NB4 (cell line): Measurements from ENCODE around the gene NDUFS2.
"Not testable (repeated sequence)": the region's sequence is repeated elsewhere in the genome, so short reads cannot be mapped to it uniquely, and the experiment has no call there.

ENCODE experiments used
- DNase-seq: peaks from one replicate; pipeline ENCODE4 v3.0.0; 2010; ENCODE audit warnings: low read depth
- H3K4me3 ChIP-seq: one replicate; pipeline ENCODE4 v1.5.1; 2011; ENCODE audit warnings: mild to moderate bottlenecking, low read depth, low read length, moderate library complexity
- MYC ChIP-seq: IDR thresholded peaks from 2 replicates; pipeline ENCODE4 v1.6.1; 2011; ENCODE audit warnings: low read depth, low read length
- POLR2A ChIP-seq: IDR thresholded peaks from 2 replicates; pipeline ENCODE4 v1.6.1; 2011; ENCODE audit warnings: mild to moderate bottlenecking; ENCODE audit not compliant: insufficient read length; ENCODE audit errors: extremely low read depth
- TF ChIP-seq, protein P1 (sequence below): IDR thresholded peaks from one replicate; pipeline ENCODE4 v1.5.1; 2012; ENCODE audit warnings: low read depth, low read length
- TF ChIP-seq, protein P2 (sequence below): IDR thresholded peaks from 2 replicates; pipeline ENCODE4 v1.6.1; 2011; ENCODE audit warnings: low read depth, low read length

NDUFS2 gene

DNA sequence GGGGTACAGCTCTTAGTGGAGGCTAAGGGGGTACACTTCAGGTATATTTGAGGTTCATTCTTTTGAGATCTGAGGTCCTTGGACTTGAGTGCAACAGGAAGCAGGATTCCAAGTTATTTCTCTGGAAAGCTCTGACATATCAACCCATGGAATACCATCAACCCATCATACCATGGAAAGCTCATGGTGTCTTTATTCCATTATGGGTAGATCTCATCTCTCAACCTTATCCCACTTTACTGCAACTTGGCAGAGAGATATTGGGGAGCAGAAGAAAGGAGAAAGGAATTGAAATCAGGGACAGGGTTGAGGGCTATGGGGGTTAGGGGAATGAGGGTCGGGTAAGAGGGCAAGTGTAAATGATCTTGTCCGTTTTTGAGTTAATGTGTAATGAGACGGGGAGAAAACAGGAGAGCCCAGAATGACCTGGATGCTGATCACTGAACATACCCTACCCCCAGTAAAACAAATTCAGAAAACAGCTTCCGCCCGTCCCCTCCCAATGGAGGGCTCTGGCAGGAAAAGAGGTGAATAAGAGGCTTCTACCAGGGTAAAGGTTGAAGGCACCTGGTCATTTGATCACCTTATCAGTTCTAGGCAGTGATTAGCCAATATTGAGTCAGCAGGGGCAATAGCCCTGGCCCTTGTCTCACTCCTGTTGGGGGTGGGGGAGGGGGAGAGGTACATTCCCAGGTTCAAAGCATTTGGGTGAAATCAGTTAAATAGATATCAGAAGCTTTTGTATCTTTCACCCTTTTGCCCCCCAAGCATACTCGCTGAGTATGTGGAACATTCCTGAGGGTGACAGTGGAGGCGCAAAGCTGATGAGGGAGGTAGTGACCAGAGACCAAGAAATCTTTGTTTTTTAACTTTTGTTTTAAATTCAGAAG, 21.9 kb downstream of the NDUFS2 start:
- no peak for DNase-seq
- H3K4me3 ChIP-seq = no peak overlapping the region
- TF ChIP-seq POLR2A = no peak
- no peak for TF ChIP-seq MYC
- TF ChIP-seq, protein P1, sequence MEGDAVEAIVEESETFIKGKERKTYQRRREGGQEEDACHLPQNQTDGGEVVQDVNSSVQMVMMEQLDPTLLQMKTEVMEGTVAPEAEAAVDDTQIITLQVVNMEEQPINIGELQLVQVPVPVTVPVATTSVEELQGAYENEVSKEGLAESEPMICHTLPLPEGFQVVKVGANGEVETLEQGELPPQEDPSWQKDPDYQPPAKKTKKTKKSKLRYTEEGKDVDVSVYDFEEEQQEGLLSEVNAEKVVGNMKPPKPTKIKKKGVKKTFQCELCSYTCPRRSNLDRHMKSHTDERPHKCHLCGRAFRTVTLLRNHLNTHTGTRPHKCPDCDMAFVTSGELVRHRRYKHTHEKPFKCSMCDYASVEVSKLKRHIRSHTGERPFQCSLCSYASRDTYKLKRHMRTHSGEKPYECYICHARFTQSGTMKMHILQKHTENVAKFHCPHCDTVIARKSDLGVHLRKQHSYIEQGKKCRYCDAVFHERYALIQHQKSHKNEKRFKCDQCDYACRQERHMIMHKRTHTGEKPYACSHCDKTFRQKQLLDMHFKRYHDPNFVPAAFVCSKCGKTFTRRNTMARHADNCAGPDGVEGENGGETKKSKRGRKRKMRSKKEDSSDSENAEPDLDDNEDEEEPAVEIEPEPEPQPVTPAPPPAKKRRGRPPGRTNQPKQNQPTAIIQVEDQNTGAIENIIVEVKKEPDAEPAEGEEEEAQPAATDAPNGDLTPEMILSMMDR = no peak
- TF ChIP-seq, protein P2, sequence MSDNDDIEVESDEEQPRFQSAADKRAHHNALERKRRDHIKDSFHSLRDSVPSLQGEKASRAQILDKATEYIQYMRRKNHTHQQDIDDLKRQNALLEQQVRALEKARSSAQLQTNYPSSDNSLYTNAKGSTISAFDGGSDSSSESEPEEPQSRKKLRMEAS = no peak

GRCh38 chr1:161224695-161225087, 22.5 kb downstream of the NDUFS2 start:
- not testable (repeated sequence) for H3K4me3 ChIP-seq

DNA sequence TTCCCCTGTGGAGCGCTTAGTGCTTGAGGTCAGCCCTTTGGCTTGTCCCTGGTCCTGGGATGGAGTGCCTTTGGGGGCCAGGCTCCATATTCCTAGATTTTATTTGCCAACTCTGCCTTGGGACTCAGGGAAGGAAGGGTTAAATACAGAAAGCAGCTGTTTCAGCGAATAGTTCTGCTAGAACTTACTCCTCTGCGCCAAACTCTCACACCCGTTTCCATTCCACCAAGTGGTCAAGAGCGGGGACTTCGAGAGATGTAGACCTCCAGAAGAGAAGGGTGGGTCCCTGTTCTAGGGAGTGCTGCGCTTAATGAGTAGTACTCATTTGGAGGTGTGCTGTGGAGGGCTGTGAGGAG, 23.0 kb downstream of the NDUFS2 start:
- no peak for TF ChIP-seq POLR2A
- TF ChIP-seq, protein P1 = no peak
- no peak for TF ChIP-seq MYC
- TF ChIP-seq, protein P2 = no peak
- DNase-seq = no peak
- H3K4me3 ChIP-seq = no peak overlapping the region

More at GRCh38 chr1:161224695-161225087, 22.5 kb downstream of the NDUFS2 start:
- not testable (repeated sequence) for DNase-seq

DNA sequence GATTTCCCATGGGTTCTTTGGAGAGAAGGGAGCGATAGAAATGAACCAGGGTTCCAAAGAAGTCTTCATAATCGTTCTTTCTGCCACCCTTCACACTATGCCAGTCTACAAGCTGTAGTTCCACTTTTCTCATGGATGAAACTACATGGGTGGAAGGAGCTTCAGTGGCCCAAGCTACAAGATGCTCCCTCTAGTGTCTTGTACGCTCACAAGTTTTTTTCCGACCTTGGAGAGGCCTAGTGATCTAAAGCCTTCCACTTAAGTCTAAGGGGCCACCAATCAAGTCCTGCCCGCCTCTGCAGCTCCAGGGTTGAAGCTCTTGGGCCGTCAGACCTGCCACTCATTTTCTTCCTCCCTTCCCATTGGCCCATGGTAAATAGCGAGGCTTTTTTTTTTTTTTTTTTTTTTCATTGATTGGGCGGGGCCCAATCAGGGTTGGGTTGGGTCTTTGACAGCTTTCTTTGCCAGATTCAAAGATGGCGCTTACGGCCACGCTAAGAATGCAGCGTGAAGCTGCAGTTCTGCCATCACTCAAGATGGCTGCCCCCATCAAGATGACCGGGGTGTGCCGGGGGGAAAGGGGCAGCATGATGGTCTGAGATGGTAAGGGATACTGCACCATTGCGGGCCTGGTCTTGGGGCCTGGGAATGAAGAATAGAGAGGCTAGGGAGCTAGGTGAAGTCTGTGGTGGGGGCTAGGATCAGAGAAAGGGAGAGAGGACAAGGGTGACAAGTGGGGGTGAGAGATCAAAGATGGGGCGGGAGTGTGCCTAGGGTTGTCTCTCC, 23.6 kb downstream of the NDUFS2 start, which contains the start of gene TOMM40L:
TOMM40L (plus strand) TSS at position 527 of the 786 bp plus-strand sequence. CDS start 430 bp downstream, outside the sequence.
- DNase-seq = peak; percentile 99
- TF ChIP-seq, protein P2 = peak; percentile 67
- peak; percentile 39 for TF ChIP-seq MYC
- TF ChIP-seq POLR2A = peak; percentile 38
- TF ChIP-seq, protein P1 = peak; percentile 61
- H3K4me3 ChIP-seq = peak within 1 kb of the TSS; percentile 93

GRCh38 chr1:161226320-161226711, 24.1 kb downstream of the NDUFS2 start:
- TF ChIP-seq POLR2A (no peak), MYC (peak; percentile 13; the same call in 1 of the 2 replicates)
- TF ChIP-seq, protein P2 = no peak
- peak; percentile 27 for DNase-seq
- peak overlapping the region; percentile 93 for H3K4me3 ChIP-seq

- TF ChIP-seq POLR2A (no peak), MYC (no peak)
- TF ChIP-seq, protein P2 = no peak
- TF ChIP-seq, protein P1 = no peak
- H3K4me3 ChIP-seq = peak overlapping the region; percentile 93
- DNase-seq = no peak
Observed at GRCh38 chr1:161226759-161227158, 24.6 kb downstream of the NDUFS2 start.
